Cardiac fibroblast (primary cell): ENCODE measurements around the gene PECR.

Experiments used
- DNase-seq, 2 donors: peaks; one replicate each; pipeline versions ENCODE4 v3.0.0 to v3.0.0-alpha.2; 2010; ENCODE audit warnings: low read depth in 2 of 2
- H3K4me3 ChIP-seq, 2 donors: replicated peaks in 1 of 2; 1 replicate in 1 of 2; 2 replicates in 1 of 2; pipeline ENCODE4 v1.5.1; 2011; ENCODE audit warnings: low read depth in 2 of 2, low read length in 2 of 2, mild to moderate bottlenecking in 2 of 2, moderate library complexity in 1 of 2
- CTCF ChIP-seq: IDR thresholded peaks from one replicate; pipeline ENCODE4 v1.5.1; 2011; ENCODE audit warnings: low read depth, mild to moderate bottlenecking, low read length, inconsistent platforms

Gene PECR

GRCh38 chr2:216107760-216108159, 26.2 kb upstream of the PECR start:
- no peak overlapping the region for H3K4me3 ChIP-seq
- no peak for DNase-seq
- no peak for TF ChIP-seq CTCF

- no peak overlapping the region for H3K4me3 ChIP-seq
- no peak for TF ChIP-seq CTCF
- DNase-seq: no peak
Observed at GRCh38 chr2:216107320-216107719, 25.7 kb upstream of the PECR start.

- H3K4me3 ChIP-seq: no peak overlapping the region
- no peak for TF ChIP-seq CTCF
- no peak for DNase-seq
Observed at GRCh38 chr2:216104691-216105090, 23.1 kb upstream of the PECR start.

GRCh38 chr2:216103213-216103612, 21.6 kb upstream of the PECR start:
- DNase-seq: no peak
- no peak for TF ChIP-seq CTCF
- H3K4me3 ChIP-seq: no peak overlapping the region

- no peak overlapping the region for H3K4me3 ChIP-seq
- no peak for TF ChIP-seq CTCF
- no peak for DNase-seq
Observed at GRCh38 chr2:216101109-216101508, 19.5 kb upstream of the PECR start.

GRCh38 chr2:216098421-216099334, 17.1 kb upstream of the PECR start:
- no peak for TF ChIP-seq CTCF
- no peak for DNase-seq
- no peak overlapping the region for H3K4me3 ChIP-seq
